C4-2B (cell line): ENCODE measurements around the gene COPG2.

ENCODE experiments used
- CTCF ChIP-seq: fragments of 450-650 bp; conservative IDR thresholded peaks from 2 replicates; pipeline ENCODE4 v1.5.1; 2017; ENCODE audit warnings: mild to moderate bottlenecking
- ZFX ChIP-seq: fragments of 450-650 bp; IDR thresholded peaks from 2 replicates; pipeline ENCODE4 v1.6.1; 2017

- TF ChIP-seq CTCF (no peak), ZFX (no peak)
Measured at GRCh38 chr7:130506358-130506757, 162.2 kb downstream of the COPG2 start.
